GM21360 (cell line): ENCODE results near the gene NAT9.

Experiments used
- ATAC-seq: cut with Tn5 transposase; IDR thresholded peaks from one replicate; pipeline ENCODE4 v1.9.1; 2021; ENCODE audit warnings: mild to moderate bottlenecking, moderate library complexity; ENCODE audit not compliant: unreplicated experiment

Gene NAT9

GRCh38 chr17:74731347-74731605 lies 44.9 kb downstream of the NAT9 start:
- no peak for ATAC-seq

GRCh38 chr17:74730491-74731346 lies 45.4 kb downstream of the NAT9 start:
- ATAC-seq, result no peak

- ATAC-seq, result no peak
Observed at GRCh38 chr17:74729866-74730265, 46.3 kb downstream of the NAT9 start.

- no peak for ATAC-seq
Observed at GRCh38 chr17:74729368-74729767, 46.8 kb downstream of the NAT9 start.

- ATAC-seq, result no peak
Observed at GRCh38 chr17:74728702-74729075, 47.5 kb downstream of the NAT9 start.

GRCh38 chr17:74728033-74728701 lies 48.0 kb downstream of the NAT9 start:
- no peak for ATAC-seq

GRCh38 chr17:74725111-74725510 lies 51.0 kb downstream of the NAT9 start:
- no peak for ATAC-seq

- ATAC-seq, result no peak
Observed at GRCh38 chr17:74723891-74724290, 52.3 kb downstream of the NAT9 start.

GRCh38 chr17:74722782-74723181 lies 53.4 kb downstream of the NAT9 start:
- ATAC-seq, result no peak
